Astrocyte (in vitro differentiated cells and primary cell): Measurements from ENCODE around the gene MAP7D3. TPM values are rescaled to one million over a fixed set of nuclear protein-coding genes. Genes with fewer than 3 reads are reported as not detected.

ENCODE experiments used
- DNase-seq: peaks from one replicate; pipeline ENCODE4 v3.0.0-alpha.2; 2010; ENCODE audit warnings: low read depth
- FAIRE-seq: peaks from 2 replicates; lab custom pipeline; 2011; peaks lifted over from hg19 to GRCh38; lab: Jason Lieb, UNC
- H2AFZ ChIP-seq: 2 replicates; pipeline ENCODE4 v1.6.0; 2012; ENCODE audit warnings: low read depth, low read length, inconsistent platforms
- H3K27ac ChIP-seq: 2 replicates; pipeline ENCODE4 v1.5.1; 2011; ENCODE audit warnings: low read depth, low read length, inconsistent platforms
- H3K27me3 ChIP-seq: 2 replicates; pipeline ENCODE4 v1.6.0; 2011; ENCODE audit warnings: low read length, inconsistent platforms; ENCODE audit not compliant: insufficient read depth
- H3K36me3 ChIP-seq: 2 replicates; pipeline ENCODE4 v1.5.1; 2011; ENCODE audit warnings: low read length, inconsistent platforms; ENCODE audit not compliant: insufficient read depth
- H3K4me1 ChIP-seq: 2 replicates; pipeline ENCODE4 v1.5.1; 2011; ENCODE audit warnings: low read length, inconsistent platforms; ENCODE audit not compliant: insufficient read depth
- H3K4me2 ChIP-seq: 2 replicates; pipeline ENCODE4 v1.6.0; 2012; ENCODE audit warnings: low read length, inconsistent platforms
- H3K4me3 ChIP-seq: 2 replicates; pipeline ENCODE4 v1.5.1; 2011; ENCODE audit warnings: low read depth, mild to moderate bottlenecking, low read length, inconsistent platforms; ENCODE audit not compliant: insufficient read depth
- H3K79me2 ChIP-seq: 2 replicates; pipeline ENCODE4 v1.6.0; 2012; ENCODE audit warnings: mild to moderate bottlenecking, low read length, inconsistent platforms; ENCODE audit not compliant: insufficient read depth
- H3K9ac ChIP-seq: 2 replicates; pipeline ENCODE4 v1.6.0; 2012; ENCODE audit warnings: mild to moderate bottlenecking, low read length, inconsistent platforms
- H3K9me3 ChIP-seq: 2 replicates; pipeline ENCODE4 v1.5.1; 2012; ENCODE audit warnings: low read depth, mild to moderate bottlenecking, low read length, inconsistent platforms; ENCODE audit not compliant: insufficient read depth
- H4K20me1 ChIP-seq: 2 replicates; pipeline ENCODE4 v1.6.0; 2012; ENCODE audit warnings: low read length, inconsistent platforms; ENCODE audit not compliant: insufficient read depth
- H3K27ac Mint-ChIP-seq: one replicate; pipeline ENCODE4 v1.8.0; 2021; ENCODE audit warnings: mild to moderate bottlenecking, mixed read lengths; ENCODE audit not compliant: unreplicated experiment
- H3K27me3 Mint-ChIP-seq: one replicate; pipeline ENCODE4 v1.8.0; 2021; ENCODE audit warnings: low read depth, mixed read lengths; ENCODE audit not compliant: unreplicated experiment
- H3K36me3 Mint-ChIP-seq: one replicate; pipeline ENCODE4 v1.8.0; 2021; ENCODE audit warnings: low read depth, mixed read lengths; ENCODE audit not compliant: unreplicated experiment
- H3K4me1 Mint-ChIP-seq: one replicate; pipeline ENCODE4 v1.8.0; 2021; ENCODE audit warnings: low read depth, mixed read lengths; ENCODE audit not compliant: unreplicated experiment
- H3K4me3 Mint-ChIP-seq: one replicate; pipeline ENCODE4 v1.8.0; 2021; ENCODE audit warnings: mild to moderate bottlenecking, moderate library complexity, mixed read lengths; ENCODE audit not compliant: unreplicated experiment
- H3K9me3 Mint-ChIP-seq: one replicate; pipeline ENCODE4 v1.8.0; 2021; ENCODE audit warnings: mild to moderate bottlenecking, mixed read lengths; ENCODE audit not compliant: unreplicated experiment
- EZH2 ChIP-seq: IDR thresholded peaks from 2 replicates; pipeline ENCODE4 v1.6.1; 2012; ENCODE audit warnings: mild to moderate bottlenecking, low read length, inconsistent platforms; ENCODE audit not compliant: insufficient read depth
- total RNA-seq: library from RNA; stranded (reverse); gene quantifications from 2 replicates; pipeline ENCODE4 v1.2.1, GENCODE V29; 2021
- TF ChIP-seq, protein P1 (sequence below): IDR thresholded peaks from 2 replicates; pipeline ENCODE4 v1.5.1; 2011; ENCODE audit warnings: low read depth, mild to moderate bottlenecking, inconsistent platforms, low read length, moderate library complexity; ENCODE audit not compliant: insufficient read depth

Gene MAP7D3
- total RNA-seq, 1 donor from 2014 or later: 19.4 TPM

DNA sequence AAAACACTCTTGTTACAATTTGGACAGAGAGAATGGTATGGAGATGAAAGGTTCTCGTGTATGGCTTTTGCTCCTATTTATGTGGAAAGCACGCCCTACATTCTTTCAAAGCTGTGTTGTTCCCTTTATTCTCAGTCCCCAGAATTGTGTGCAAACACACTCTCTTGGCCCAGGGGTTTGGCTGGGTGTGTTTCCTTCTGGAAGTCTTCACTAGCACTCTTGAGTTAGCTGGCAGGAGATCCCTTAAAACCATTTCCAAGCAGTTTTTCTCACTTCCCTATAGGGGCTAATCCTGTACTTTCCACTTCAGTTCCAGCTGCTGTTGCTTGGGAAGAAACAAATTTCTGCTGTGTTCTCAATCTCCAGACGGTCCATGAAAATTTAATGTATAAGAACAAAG, 68.8 kb downstream of the MAP7D3 start:
- Histone ChIP-seq H4K20me1 (no peaks in the 10 kb centered on the region), H3K9ac (no peak overlapping the region), H3K36me3 (no peaks in the 10 kb centered on the region), H3K79me2 (peaks cover 3% of the 10 kb centered on the region), H3K9me3 (no peaks in the 10 kb centered on the region), H3K4me1 (peaks cover 11% of the 10 kb centered on the region), H3K27me3 (no peaks in the 10 kb centered on the region), H3K4me3 (no peak overlapping the region), H2AFZ (no peak overlapping the region), H3K4me2 (no peak overlapping the region), H3K27ac (no peak overlapping the region)
- TF ChIP-seq, protein P1, sequence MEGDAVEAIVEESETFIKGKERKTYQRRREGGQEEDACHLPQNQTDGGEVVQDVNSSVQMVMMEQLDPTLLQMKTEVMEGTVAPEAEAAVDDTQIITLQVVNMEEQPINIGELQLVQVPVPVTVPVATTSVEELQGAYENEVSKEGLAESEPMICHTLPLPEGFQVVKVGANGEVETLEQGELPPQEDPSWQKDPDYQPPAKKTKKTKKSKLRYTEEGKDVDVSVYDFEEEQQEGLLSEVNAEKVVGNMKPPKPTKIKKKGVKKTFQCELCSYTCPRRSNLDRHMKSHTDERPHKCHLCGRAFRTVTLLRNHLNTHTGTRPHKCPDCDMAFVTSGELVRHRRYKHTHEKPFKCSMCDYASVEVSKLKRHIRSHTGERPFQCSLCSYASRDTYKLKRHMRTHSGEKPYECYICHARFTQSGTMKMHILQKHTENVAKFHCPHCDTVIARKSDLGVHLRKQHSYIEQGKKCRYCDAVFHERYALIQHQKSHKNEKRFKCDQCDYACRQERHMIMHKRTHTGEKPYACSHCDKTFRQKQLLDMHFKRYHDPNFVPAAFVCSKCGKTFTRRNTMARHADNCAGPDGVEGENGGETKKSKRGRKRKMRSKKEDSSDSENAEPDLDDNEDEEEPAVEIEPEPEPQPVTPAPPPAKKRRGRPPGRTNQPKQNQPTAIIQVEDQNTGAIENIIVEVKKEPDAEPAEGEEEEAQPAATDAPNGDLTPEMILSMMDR: no peak
- no peak for TF ChIP-seq EZH2
- Mint-ChIP-seq H3K4me3 (no peak overlapping the region), H3K4me1 (peaks cover 7% of the 10 kb centered on the region), H3K27ac (no peak overlapping the region), H3K9me3 (no peaks in the 10 kb centered on the region), H3K27me3 (no peaks in the 10 kb centered on the region), H3K36me3 (no peaks in the 10 kb centered on the region)
- DNase-seq (no peak), FAIRE-seq (no peak)

DNA sequence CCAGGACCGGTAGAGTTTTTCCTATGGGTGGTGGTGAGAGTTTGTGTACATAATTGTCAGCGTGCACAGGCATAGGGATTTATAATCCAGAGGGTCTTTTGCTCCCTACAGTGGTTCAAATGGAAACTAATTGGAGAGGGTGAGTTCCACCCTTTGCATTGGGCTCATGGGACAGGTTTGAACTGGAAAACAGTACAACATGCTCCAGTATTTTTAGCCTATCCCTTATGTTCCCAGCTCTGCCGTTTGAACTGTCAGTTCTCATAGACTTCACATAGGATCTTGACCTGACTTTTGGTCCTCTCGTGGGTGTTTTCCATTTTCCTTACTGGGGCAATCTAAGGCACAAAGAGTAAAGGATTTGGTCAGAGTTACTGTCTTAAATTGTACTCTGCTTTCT, 72.1 kb downstream of the MAP7D3 start:
- FAIRE-seq: no peak
- TF ChIP-seq, protein P1: no peak
- no peak for TF ChIP-seq EZH2
- H3K9me3 ChIP-seq: no peaks in the 10 kb centered on the region
- Mint-ChIP-seq H3K9me3 (no peaks in the 10 kb centered on the region), H3K4me3 (no peak overlapping the region), H3K27me3 (no peaks in the 10 kb centered on the region), H3K36me3 (no peaks in the 10 kb centered on the region), H3K27ac (no peak overlapping the region), H3K4me1 (peaks cover 16% of the 10 kb centered on the region)
- H4K20me1 ChIP-seq: no peaks in the 10 kb centered on the region
- H3K36me3 ChIP-seq: no peaks in the 10 kb centered on the region
- no peak for DNase-seq
- peaks cover 3% of the 10 kb centered on the region for H3K79me2 ChIP-seq
- no peak overlapping the region for H3K9ac ChIP-seq
- no peaks in the 10 kb centered on the region for H3K27me3 ChIP-seq
- H2AFZ ChIP-seq: no peak overlapping the region
- no peak overlapping the region for H3K27ac ChIP-seq
- no peak overlapping the region for H3K4me2 ChIP-seq
- H3K4me1 ChIP-seq: peaks cover 19% of the 10 kb centered on the region
- H3K4me3 ChIP-seq: no peak overlapping the region

DNA sequence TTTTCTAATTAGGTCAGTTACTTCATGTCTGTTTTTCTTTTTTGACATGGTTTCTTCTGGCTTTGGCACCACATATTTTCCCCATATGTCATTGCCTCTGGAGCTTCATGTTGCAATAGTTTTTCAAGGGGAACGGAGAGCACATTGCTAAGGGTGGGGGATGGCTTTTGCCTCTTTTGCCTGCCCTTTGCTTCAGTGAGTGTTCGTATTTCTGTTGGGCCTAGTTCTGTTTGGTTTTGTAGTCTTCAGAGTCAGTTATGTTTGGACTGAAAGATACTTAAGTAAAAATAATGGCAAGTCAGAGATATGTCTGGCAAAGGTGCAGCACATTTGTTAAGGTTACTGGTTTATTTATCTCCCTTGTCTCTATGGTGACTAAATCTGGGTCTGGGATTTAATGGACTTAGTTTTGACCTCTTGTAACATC, 74.8 kb downstream of the MAP7D3 start:
- peak overlapping the region; percentile 68 for H3K9ac ChIP-seq
- Mint-ChIP-seq H3K27ac (peak overlapping the region; percentile 99), H3K36me3 (no peaks in the 10 kb centered on the region), H3K9me3 (no peaks in the 10 kb centered on the region), H3K4me3 (no peak overlapping the region), H3K27me3 (no peaks in the 10 kb centered on the region), H3K4me1 (peaks cover 16% of the 10 kb centered on the region)
- H3K36me3 ChIP-seq: no peaks in the 10 kb centered on the region
- no peaks in the 10 kb centered on the region for H3K9me3 ChIP-seq
- H3K4me1 ChIP-seq: peaks cover 19% of the 10 kb centered on the region
- DNase-seq (peak; percentile 87), FAIRE-seq (peak; percentile 99)
- peak overlapping the region; percentile 88 for H3K27ac ChIP-seq
- H3K4me3 ChIP-seq: peak overlapping the region; percentile 17
- peaks cover 3% of the 10 kb centered on the region for H3K79me2 ChIP-seq
- H3K27me3 ChIP-seq: no peaks in the 10 kb centered on the region
- H4K20me1 ChIP-seq: no peaks in the 10 kb centered on the region
- no peak overlapping the region for H2AFZ ChIP-seq
- H3K4me2 ChIP-seq: peak overlapping the region; percentile 76
- TF ChIP-seq, protein P1: no peak
- no peak for TF ChIP-seq EZH2
